Stimulated activated naive CD4-positive, alpha-beta T cell treated with Interleukin-2 at 50 U/mL for 16 hours (primary cell): ENCODE data around the gene SAMD3.
"Not testable (repeated sequence)": the region's sequence is repeated elsewhere in the genome, so short reads cannot be mapped to it uniquely, and the experiment has no call there.

Experiments
- DNase-seq: peaks from one replicate; lab custom pipeline; 2025; lab: John Stamatoyannopoulos, UW

The SAMD3 gene, protein sequence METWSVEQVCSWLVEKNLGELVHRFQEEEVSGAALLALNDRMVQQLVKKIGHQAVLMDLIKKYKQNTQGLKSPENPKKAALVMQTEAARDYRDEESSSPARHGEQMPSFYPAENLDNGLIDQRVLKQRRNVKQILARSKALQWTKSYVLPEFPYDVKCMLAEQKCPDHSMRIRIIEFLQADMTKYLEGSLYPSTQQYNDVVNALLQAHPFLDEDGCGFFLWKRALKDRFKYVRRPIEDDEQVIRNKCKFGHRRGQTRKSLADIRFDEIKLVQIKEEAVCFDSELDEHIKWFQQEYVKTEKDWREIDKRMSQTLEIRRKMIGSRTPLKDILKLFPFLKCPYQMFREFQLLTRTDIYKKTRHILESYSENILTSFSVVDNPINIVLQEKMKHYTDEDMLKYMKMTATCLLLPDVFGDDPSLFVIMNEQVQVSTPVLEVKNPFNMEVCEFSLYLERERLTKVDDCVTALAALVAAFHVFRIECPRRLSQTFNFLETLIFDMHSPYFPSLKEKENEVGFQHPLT

DNA sequence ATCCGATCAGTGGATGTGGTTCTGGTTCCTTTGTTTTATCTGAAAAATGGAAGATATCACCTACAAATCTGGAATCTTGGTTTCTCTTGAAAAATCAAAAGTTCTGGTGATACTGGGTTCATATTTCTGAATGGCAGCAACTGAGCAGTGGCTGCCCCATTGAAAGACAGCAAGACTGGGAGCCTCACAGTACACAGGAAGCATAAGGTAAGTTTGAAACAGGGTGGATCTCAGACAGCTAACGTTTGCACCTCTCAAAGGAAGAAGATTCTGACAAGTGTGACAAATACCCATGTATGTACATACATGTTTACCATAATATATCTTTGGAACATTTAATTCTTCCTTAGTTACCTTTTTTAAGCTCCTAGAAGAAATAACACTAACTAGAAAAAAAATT is at the start of gene SAMD3:
Gene SAMD3, minus strand, starts transcription at position 177 of the 400 bp plus-strand sequence. CDS start 7,678 bp downstream, outside the sequence.
- no peak for DNase-seq

DNA sequence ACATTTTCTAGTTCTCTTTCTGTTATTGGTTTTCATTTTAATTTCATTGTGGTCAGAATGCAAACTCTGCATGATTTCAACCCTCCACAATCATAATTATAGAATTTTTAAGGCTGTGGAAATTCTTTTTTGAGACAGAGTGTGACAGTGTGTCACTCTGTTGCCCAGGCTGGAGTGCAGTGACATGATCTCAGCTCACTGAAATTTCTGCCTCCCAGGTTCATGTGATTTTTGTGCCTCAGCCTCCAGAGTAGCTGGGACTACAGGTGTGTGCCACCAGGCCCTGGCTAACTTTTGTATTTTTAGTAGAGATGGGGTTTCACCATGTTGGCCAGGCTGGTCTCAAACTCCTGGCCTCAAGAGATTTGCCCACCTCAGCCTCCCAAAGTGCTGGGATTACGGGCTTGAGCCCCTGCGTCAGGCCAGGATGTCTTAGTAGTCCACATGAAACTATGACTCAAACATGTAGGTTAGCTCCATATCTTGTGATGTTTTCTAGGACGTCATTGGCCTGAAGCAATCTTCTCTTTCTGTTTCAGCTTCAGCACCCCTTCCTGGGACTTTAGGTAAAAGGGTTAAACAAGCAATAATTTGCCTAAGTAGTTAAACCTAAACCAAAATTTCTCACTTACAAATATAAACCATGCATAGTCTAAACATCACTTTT is 47.4 kb upstream of the SAMD3 start:
- no peak for DNase-seq

DNA sequence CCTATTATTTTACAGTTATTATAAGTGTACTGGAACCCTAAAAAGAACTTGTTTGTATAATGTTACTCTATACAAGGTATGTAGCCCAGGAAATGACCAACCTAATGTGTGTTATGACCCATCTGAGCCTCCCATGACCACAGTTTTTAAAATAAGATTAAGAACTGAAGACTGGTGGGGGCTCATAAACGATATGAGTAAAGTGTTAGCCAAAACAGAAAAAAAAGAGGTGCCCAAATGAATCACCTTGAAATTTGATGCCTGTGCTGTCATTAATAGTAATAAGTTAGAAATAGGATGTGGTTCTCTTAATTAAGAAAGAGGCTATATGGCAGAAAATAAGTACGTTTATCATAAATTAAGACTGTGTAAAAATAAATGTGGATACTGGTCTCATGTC is 42.8 kb upstream of the SAMD3 start:
- not testable (repeated sequence) for DNase-seq

DNA sequence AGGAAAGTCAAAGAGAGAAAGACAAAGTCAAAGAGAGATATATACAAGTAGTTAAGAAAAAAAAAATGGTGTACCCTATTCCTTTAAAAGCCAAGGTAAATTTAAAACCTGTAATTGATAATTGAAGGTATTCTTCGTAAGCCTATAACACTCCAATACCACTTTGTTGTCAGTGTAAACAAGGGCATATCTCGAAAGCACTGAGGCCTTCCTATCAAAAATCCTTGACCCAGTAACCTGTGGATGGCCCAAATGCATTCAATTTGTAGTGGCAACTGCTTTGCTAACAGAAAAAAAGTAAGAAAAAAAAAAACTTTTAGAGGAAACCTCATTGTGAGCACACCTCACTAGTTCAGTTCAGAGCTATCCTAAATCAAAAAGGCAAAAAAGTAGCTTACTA is 39.3 kb upstream of the SAMD3 start:
- no peak for DNase-seq

DNA sequence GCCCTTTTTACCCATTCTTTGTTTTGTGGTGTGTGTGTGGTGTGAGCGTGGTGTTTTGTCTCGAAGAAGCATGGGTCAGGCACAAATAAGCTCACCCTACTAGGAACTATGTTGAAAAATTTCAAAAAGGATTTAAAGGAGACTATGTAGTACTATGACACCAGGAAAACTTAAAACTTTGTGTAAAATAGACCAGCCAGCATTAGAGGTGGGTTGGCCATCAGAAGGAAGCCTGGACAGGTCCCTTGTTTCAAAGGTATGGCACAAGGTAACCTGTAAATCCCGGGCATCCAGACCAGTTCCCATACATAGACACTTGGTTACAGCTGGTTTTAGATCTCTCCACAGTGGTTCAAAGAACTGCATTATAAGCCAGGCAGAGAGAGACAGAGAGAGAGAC is 38.8 kb upstream of the SAMD3 start:
- DNase-seq, result not testable (repeated sequence)

DNA sequence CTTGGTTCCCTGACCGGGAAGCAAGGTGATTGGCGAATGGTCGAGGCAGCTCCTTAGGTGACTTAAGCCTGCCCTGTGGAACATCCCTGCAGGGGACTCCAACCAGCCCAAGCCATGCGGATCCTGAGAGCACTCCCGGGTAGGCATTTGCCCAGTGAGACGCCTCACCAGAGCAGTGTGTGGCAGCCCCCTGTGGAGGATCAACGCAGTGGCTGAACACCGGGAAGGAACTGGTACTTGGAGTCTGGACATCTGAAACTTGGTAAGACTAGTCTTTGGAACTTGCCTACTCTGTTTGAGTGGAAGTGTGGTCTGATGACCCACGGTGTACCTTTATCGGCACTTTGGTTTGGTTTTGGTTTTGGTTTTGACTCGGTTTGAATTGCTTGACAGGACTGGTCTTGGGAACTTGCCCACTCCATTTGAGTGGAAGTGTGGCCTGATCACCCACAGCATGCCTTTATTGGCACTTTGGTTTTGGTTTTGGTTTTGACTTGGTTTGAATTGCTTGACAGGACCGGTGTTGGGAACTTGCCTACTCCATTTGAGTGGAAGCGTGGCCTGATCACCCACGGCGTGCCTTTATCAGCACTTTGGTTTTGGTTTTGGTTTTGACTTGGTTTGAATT is 38.0 kb upstream of the SAMD3 start:
- peak; percentile 13 for DNase-seq

DNA sequence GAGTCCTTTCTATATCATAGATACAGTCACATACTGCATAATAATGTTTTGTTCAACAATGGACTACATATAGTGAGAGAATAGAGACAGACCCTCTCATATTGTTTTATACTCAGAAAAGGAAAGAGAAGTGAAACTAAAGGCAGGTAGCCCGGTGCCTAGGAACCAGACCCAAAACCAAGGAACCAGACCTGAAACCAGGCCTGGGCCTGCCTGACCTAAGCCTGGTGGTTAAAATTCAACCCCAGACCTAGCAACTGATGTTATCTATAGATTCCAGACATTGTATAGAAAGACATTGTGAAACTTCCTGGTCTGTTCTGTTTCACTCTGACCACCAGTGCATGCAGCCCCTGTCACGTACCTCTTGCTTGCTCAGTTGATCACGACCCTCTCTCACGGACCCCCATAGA is 37.3 kb upstream of the SAMD3 start:
- not testable (repeated sequence) for DNase-seq

DNA sequence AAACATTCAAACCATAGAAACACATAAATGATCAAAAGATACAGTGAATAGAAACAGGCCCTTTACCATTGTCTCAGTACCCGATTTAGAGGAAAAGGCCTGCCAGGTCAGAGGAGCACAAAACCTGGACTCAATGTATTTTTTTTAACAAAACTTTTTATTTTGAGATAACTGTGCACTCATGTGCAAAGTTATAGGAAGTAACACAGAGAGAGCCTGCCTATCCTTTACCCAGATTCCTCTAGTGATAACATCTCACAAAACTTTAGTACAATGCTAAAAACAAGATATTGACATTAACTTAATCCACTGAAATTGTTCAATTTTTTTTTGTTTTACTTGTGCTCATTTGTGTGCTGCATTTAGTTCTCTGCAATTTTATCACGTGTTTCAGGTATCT is 36.8 kb upstream of the SAMD3 start:
- no peak for DNase-seq

DNA sequence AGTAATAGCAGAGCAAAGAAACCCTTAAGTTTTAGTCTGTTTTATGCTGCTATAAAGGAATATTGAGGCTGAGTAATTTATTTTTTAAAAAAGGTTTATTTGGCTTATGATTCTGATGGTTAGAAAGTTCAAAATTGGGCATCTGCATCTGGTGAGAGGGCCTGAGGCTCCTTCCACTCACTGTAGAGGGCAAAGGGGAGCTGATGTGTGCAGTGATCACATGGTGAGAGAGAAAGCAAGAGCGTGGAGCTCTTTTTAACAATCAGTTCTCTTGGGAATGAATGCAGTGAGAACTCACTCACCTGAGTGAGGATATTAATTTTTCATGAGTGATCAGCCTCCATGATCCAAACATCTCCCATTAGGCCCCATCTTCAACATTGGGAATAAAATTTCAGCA is 36.4 kb upstream of the SAMD3 start:
- DNase-seq, result no peak

DNA sequence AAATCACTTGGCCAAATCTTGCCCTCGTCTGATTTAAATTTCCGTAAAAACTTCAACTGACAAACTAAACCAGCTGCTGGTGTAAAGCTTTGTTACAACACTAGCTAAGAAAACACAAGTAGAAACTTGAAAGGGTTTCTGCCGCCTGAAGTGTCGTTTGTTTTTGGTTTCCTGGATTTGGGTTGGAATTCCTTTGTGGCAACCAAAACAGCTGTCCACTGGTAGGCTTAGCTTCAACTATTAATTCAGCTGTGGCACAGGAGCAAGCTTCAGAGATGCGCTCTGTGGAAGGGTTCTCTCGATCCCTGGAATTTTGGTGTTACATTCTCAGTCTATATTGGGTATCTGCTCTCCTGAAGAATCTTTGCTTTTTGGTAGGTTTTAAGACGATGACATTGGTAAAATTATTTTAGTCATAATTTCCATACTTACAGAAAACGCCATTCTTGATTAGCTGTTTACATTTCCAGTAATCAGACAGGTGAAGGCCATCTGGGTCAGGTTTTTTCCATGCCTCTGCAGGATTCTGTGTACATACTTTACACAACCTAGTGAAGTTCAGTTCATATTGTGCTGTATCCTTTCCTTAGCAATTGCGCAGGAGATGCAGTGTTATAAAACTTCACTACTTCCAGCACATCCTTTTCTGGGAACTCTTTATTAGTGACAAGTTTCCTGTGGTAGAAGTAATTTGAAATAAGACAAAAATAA is 29.9 kb upstream of the SAMD3 start:
- no peak for DNase-seq

DNA sequence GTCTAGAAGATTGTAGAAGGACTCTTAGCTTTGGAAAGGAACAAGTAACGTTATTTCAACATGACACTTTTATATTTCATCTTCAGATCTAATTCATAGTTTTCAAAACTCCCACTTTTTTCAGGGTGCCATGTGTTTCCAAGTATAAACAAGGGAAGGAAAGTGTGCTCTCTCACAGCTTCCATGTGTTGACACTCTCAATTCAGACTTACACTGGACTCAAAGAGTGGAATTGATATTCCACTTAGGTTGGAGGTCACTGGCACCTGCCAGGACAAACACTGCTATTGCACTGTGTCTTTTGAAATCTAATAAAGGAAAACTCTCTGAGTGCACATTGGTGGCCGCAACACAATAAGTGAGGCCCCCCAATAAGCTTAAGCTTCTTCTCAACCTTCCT is 22.5 kb upstream of the SAMD3 start:
- no peak for DNase-seq

DNA sequence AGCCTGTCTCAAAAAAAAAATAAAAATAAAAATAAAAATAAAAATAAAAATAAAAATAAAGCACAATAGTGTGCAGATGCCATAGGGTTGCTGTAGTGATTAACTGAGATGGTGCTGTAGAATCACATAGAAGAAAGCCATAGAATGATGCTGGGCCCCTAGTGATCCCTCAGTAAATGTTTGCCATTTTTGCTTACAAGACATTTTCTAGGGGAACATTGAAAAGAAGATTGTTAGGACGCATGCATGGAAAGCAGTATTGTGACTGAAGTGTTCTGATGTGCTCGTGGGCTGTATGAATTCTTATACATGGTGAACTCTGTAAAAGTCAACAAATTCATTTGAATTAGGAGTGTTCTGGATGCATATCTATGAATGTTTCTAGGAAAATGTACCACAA is 22.0 kb upstream of the SAMD3 start:
- no peak for DNase-seq

DNA sequence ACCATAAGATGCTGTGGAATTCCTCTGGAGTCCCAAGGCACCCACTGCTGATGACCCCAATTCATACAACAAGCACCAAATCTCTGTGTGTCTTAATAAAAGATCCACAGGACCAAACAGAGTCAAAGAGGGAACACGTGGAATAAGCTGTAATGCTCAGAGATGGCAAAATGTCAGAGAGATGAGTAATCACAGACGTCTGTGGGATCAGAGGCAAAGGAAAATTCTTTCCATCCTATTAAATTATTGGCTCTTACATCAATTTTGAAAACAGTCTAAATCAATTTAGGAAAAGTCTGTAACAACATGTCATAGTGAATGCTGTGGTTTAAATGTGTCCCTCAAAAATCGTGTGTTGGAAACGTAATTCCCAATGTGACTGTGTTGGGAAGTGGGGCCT is 17.5 kb upstream of the SAMD3 start:
- no peak for DNase-seq

DNA sequence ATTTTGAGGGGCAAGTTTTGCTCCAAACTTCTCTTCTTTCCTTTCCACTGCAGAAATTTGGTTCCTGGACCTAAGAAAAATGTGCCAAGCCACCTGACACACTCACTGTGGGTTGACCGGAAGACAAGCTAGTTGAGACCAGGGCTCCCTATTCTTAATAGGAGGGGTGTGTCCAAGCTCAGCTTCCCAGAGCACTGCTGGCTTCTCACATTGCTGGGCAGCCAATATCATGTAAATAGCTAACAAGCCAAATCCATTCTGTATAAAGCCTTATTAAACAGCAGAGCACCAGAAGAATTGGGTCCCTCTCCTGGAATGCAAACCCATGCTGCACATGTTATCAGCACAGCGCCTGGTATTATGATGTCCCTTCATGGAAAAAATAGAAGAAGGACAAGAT is 17.0 kb upstream of the SAMD3 start:
- DNase-seq, result no peak

DNA sequence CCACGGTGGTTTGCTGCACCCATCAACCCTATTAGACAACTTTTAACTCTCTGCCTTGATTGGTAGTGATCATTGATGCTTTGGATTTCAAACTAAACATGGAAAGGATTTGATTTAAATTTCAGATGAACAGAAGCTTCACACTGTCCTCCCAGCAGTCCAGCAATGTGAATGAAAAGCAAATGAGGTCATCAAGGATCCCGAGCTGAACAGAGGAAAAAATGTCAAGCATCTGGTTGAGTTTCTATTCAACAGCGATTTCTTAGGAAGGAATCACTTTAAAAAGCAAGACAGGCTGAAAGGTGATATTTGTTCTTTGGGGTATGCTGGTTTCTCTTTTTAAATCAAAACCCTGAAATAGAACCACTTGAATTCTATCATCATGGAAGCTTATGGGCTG is 10.6 kb upstream of the SAMD3 start:
- DNase-seq, result no peak

DNA sequence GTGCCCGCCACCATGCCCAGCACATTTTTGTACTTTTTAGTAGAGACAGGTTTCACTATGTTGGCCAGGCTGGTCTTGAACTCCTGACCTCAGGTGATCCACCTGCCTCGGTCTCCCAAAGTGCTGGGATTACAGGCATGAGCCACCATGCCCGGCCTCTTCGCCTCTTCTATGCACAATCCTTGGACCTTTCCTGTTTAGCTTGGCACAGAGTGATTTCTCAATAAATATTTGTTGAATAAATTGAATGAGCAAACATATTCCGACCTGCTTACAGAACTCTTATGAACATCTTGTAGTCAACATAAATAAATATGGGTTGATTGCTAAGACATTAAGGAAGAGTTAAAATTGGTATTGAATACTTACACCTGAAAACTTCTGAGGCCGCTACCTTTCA is 7.8 kb upstream of the SAMD3 start:
- DNase-seq, result not testable (repeated sequence)

DNA sequence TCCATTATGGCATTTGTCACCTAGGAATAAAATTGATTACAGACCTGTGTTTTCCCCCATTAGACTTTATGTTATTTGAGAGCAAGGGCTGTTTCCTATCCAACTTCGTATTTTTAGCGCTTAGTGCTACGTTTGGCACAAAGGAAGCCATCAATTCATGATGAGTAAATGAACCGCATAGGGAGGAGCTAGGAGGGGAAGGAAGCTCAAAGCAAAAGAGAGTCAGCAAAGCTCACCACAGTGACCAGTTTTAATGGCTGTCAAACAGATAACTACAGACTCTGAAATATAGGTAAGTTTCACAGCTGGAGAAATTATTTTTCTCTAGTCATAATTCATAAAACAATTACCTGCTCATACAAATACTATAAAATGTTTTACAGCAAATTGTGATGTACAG is 6.9 kb upstream of the SAMD3 start:
- DNase-seq, result no peak

DNA sequence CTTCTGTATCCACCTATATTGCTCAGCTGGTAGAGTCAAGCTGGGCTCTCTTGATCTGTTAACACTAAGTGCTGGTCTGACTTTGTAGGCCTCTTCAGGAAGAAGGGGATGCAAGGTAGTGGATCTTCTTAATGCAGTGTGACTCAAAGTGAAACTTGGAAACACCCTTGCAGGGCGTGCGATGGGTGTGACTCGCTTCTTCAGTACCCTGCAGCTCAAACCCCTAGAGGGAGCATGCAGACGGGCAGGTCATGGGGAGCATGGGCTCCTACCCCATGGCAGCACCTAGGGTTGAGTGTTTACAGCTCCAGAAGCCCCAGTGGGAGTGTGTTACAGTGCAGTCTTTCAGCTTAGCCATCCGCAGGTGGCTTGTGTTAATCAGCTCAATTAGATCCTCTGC is 757 bp upstream of the SAMD3 start:
- DNase-seq, result peak; percentile 58

DNA sequence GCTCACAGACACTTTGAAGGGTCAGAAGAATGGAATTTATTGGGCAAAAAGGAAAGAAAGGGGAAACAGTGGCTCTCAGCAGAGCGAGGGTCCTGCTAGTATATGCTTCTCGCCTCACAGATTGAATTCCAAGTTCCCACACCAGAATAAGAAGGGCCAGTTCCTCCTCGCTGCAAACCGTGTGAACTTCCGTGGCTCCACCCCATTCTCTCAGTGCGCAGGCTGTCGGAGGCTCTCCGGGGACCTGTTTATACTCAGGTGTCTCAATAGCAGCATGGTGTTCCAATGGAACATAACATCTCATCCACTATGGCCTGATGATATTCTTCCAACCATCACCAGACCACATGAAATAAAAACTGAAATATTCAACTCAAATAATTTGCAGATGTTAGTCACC is 4.6 kb downstream of the SAMD3 start:
- no peak for DNase-seq

DNA sequence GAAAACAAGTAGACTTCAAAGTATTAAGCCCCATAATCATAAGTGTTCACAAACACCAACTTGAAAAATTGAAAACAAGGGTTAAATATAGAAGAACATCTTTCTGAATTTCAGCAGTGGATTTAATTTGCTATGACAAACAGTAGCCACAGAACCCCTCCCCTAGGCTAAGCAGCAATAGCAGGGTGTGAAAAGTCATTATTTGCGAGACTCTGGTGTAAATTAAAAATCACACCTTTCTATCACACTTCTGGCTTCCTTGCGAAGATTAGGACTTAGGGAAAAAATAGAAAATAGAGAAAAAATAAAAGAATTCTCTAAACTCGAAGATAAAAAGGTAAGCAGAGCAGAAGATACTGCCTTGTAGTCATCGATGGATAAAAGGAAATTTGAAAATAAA is 6.1 kb downstream of the SAMD3 start:
- no peak for DNase-seq

DNA sequence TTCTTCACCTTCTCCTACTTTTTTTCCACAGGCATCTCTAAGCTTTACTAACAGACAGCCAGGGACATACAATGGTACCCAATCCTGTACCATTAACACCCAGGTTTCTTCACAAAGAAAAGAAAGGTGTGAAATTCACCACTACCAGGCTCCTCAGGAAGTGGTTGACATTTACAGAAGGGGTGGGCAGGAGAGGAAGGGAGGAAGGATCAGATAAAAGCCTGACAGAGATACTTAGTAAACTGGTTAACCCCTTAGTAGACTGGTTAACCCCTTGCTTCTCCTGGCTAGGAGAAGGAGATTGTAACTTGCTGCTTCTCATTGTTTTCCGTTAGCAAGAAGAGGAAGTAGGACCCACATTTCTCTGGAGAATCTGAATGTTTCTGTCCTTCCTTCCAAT is 7.2 kb downstream of the SAMD3 start:
- no peak for DNase-seq

DNA sequence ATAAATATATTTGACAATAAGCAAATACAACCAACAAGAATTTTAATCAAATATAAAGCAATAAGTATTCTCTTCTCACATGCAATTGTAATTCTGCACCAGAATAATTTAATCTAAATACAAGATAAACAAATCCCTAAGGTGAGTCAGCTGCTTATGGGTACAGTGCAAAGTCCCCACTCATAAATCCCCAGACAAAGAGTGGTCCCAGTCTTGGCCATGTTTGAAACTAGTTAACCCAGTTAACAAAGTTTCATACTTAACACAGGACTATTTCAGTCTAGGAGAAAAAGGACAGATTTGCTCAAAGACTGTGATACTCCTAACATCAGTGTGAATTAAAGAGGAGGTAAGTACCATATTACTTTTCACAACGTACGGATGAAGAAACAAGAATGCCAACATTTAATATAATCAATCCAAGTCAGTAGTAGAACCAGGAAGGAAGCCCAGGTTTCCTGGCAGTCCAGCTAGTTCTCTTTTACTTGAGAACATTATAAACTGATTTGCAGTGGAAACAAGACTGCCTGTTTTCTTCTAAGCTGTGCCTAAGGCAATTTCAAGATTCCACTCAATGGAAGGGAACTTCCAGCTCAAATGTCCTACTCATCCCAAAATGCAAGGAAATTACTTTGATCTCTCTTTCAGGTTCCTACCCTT is 10.4 kb downstream of the SAMD3 start:
- no peak for DNase-seq
